GM18507 (cell line): ENCODE data around the gene C10orf105.
A peak's percentile ranks its signal among the peaks of the same experiment; 100 is the strongest.

Experiments used
- DNase-seq: peaks from one replicate; pipeline ENCODE4 v3.0.0; 2011; ENCODE audit warnings: low read depth; ENCODE audit not compliant: insufficient read length; ENCODE audit errors: extremely low spot score
- FAIRE-seq: peaks from 2 replicates; lab custom pipeline; 2011; peaks lifted over from hg19 to GRCh38; lab: Jason Lieb, UNC

The C10orf105 gene

DNA sequence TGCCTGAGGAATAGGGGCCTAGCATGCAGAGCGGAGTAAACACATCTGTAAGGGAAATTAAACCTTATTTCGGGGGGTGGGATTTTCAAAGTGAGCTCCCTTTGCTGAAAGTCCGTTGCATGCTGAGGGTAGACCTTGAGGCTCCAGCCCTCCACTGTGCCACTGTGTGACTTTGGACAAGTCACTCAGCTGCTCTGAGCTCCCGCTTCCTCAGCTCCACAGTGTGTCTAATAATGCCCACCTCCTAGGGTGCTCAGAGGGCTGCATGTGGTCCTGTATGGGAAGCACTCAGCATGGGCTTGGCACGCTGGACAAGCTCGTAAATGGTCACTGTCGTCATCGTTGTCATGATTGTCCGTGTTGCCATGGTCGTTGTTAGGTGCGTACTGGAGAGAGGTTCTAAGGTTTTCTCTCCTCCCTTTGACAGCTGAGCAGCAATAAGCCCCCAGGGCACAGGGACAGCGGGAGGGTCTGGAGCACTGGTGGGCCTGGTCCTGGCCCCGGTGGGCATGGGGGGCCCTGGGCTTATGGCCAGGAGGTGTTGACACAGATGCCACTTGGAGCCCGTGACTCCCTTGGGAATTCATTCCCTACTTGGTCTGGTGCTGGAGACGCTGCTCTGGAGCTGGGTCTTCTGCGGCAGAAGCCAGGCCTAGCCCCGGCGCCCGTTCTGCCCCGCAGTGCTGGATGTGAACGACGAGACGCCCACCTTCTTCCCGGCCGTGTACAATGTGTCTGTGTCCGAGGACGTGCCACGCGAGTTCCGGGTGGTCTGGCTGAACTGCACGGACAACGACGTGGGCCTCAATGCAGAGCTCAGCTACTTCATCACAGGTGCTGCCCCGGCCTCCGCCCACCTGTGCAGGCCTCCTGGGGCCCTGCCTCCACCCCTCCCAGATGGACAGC, 13.1 kb downstream of the C10orf105 start:
- FAIRE-seq = no peak
- no peak for DNase-seq

DNA sequence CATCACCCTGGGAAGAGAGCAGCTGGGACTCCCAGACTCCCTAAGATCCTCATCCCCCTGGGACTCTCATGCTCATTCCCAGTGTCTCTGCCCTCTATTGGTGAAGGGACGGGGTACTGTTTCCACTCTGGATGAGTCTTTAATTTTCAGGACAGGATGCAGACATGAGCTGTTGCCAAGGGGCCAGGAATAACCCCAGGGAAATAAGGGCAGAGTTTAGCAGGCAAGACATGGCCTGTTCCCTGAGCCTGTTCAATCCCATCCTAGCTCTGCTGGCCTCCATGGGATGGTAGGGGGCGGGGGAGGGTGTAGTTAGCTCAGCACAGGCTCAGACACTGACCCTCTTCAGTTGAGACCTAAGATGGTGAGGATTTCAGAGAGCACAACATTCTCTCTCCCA, 14.0 kb downstream of the C10orf105 start:
- FAIRE-seq (no peak), DNase-seq (no peak)

DNA sequence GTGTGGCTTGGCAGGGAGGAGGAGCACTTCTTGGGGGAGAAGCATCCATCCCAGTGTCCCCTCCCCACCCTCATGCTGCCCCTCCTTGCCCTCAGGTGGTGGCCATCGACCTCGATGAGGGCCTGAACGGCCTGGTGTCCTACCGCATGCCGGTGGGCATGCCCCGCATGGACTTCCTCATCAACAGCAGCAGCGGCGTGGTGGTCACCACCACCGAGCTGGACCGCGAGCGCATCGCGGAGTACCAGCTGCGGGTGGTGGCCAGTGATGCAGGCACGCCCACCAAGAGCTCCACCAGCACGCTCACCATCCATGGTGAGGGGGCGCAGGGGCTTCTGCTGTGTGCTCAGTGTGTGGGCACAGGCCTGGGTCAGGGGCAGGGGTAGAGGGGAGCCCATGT, 14.8 kb downstream of the C10orf105 start:
- DNase-seq = no peak
- FAIRE-seq = no peak

DNA sequence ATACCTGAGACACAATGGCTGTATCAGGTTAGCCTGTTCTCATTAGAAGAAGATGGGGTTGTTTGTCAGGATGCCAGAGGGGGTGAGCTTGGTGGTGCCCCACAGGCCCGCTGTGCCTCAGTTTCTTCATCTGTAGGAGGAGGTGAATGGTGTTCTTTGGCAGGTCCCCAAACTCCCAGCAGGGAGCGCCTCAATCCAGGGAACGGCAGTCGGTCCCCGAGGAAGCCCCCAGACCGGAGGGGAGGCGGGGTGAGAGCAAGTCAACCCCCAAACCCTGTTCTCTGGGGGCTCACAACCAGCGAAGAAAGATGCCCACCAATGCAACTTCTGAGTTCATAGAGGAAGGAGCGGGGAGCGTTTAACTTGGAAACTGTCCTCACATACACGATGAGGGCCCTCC, 16.0 kb downstream of the C10orf105 start:
- no peak for FAIRE-seq
- DNase-seq = no peak

DNA sequence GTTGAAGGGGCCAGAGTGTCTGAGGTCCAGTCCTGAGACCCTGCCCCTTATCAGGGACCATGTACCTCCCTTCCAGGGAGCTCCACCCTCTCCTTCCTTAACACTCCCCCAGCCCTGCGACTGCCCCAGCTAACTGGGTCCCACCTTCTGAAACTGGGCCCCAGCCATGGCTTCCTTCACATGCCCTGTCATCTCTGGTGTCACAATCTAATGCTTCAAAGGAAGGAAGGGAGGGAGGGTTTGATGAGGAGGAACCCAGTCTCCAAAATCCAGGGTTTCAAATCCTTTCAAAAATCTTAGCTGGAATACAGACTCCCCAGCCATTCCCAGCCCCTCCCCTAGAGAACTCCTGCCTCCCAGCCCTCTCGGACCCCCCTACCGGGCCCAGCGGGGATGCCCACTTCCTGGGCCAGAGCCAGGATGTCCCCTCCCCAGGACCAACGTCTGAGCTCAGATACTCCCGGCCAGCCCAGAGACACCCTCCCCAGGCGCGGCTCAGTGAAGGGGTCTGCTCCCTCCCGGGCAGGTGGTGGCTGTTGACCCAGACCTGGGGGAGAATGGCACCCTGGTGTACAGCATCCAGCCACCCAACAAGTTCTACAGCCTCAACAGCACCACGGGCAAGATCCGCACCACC, 18.0 kb downstream of the C10orf105 start:
- DNase-seq (no peak), FAIRE-seq (no peak)

DNA sequence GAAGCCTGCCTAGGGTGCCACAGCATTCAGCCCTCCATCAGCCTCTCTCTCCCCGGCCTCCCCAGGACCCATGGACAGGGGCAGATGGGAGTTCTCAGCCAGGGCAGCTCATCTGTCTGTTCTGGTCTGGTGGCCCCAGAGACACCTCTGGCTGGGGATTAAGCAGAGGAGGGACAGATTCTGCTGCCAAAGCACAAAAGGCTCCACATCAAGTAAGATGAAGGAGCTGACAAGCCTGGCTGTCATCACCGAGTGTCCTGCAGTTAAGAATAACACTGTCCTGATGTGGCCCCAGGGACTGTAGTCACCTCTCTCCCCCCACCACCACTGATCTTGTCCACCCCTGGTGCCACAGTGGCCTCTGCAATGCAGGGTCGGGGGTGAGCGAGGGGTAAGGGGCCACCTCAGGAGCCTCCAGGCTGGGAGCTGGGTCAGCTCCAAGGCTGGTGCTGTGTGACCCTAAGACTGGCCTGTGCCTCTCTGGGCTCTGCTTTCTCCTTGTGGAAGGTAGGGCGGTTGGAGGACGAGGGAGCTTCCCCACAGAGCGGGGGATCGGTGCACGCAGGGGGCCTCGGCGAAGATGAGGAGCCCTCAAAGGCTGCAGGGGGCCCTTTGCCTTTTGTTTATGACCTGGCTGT, 18.7 kb downstream of the C10orf105 start:
- DNase-seq (no peak), FAIRE-seq (no peak)

DNA sequence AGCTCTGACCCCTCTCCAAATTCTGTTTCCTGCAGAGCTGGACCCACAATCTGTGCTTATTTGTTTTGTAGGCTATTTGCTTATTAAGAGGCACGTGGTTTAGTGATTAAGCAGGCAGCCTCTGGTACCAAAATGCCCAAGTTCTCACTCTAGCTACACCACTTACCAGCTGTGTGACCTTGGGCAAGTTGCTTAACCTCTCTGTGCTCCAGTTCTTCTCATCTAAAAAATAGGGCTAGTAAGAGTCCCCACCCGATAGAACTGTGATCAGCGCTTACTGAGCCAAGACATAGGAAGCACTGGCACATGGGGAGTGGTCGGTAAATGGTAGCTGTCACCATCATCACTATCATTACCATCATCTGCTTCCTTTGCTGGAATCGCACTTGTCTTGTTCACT, 20.8 kb downstream of the C10orf105 start:
- FAIRE-seq (no peak), DNase-seq (no peak)

DNA sequence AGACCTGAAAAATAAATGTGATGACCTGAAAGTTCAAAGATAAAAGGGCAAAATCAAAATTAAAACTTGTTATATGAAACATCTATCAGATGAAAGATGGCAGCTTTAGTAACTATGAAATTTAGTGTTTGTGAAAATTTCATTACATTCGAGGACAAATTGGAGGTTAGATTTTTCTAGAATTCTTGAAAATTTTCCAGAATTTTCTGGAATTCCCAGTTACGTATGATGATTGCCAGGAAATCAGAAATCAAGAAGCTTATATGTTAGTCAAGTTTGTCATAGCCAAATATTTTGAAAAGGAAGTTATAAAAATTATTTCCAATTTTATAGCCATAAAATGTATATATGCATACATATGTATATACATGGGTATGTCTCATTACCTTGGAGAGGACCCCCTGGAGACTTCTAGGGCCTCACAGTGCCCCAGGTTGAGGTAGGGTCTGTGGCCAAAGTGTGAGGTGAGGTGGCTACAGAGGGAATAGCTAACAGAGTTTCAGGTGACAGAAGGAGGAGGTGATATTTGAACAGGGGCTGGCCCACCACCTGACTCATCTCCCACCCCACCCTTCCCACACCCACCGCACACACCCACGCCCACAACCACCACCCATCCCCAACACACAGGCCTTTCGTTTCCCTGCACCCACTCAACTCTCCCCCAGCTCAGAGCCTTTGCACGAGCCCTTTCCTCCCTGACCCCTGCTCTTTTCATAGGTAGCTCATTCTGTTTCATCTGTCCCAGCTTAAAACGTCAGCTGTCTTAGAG, 21.5 kb downstream of the C10orf105 start:
- FAIRE-seq (peak; percentile 76), DNase-seq (peak; percentile 48)

DNA sequence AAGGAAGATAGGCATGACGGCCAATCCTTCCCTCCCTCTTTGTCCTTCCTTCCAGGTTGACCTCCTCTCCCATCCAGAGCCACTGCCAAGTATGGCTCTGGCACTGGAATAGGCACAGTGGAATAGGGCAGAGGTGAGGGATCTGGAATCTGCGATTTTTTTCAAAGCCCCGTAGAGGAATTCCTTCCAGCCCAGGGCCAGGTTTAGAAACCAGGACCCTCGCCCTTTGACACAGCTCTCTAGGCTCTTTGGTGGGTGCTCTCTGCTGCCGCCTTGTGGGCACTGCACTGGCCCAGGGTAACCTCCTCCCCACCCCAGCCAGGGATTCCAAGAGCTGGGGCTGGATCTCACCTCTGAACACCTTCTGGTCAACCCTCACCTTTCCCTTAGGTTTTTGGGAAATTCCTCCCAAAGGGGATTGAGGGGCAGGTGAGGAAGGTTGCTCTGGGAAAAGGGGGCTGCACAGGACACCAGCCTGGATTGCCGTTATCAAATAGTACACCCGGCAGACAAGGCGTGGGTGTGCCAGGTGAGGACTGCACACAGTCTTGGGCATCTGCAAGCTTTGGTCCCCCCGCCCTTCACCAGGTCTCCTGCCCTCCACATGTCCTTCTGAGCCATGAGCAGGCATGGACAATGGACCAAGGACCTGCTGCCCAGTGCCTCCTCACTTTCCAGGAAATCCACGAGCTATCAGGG, 22.8 kb downstream of the C10orf105 start:
- peak; percentile 76 for FAIRE-seq

DNA sequence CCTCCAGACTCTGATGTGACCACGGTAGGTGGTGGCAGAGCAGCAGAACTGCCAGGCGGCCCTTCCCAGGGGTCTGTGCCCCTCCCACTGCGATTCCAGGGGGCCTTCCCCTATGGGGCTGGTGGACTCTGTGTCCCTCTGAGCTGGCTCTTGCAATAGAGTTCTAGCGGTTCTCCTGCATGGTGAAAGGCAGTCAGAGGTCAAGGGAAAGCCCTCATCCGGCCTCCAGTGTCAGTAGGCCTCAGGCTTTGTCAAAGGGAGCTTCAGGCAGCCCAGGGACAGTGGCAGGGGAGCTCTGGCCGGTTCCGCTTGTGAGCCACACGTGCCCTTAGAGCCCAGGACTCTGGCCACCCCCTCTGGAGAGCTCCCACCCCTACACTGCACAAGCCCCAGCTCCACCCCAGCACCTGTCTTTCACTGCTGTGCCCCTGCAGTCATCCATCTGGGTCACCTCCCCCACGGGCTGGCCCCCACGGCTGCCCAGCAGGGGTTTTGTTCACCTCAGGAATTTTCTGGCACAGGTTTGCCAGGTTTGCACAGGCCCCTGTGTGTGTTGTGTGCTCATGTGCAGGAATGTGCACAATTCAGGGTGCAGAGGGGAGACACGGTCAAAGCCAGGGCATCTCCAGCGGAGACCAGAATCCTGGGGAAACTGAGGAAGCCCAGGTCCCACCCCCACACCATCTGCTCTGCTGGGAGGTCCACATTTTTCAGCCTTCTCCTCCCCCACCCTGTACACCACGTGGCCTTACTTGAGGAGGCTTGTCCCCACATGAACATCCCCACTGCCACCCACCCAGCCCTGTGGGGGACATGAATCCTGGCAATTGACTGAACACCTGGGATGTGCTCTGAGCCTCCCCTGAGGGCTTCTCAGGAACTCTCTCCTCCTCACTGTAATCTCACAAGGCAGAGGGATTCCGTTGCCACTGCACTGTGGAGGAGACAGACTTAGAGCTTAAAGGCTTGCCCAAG, 23.8 kb downstream of the C10orf105 start:
- FAIRE-seq (no peak), DNase-seq (no peak)

More for the DNA sequence above, 22.8 kb downstream of the C10orf105 start:
- no peak for DNase-seq

DNA sequence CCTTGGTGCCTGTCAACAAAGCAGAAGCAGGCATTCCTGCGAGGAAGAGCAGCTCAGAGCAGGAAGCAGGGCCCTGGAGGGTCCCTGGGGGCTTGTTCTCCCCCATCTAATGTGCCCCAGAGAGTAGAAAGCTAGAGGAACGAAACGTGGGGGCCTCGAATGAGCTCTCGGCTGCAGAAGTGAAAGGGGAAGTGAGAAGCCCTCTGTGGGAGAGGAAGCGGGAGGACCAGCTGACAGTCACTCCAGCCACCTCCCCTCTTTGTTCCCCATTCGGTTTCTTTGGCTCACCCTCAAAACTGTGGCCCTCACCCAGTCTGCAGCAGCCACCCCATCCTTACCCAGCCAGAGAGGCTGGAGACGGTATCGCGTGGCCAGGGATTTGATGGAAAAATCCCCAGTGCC, 25.0 kb downstream of the C10orf105 start:
- DNase-seq (peak; percentile 84), FAIRE-seq (peak; percentile 99)

DNA sequence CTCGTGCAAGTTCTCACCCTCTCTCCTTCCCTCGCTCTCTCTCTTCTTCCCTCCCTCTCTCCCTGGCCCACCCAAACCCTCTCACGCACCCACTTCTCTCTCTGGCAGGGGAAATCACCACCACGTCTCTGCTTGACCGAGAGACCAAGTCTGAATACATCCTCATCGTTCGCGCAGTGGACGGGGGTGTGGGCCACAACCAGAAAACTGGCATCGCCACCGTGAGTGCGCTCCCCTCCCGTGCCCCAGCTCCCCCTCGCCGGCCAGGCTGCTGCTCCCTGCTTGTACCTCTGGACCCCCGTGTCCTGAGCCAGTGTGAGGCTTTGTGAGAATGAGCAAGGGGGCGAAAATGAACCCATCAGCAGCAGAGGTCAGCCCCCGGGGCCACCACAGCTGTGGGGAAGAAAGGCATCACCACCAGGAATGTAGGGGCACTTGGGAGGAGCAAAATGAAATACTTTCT, 25.5 kb downstream of the C10orf105 start:
- no peak for DNase-seq
- peak; percentile 51 for FAIRE-seq

DNA sequence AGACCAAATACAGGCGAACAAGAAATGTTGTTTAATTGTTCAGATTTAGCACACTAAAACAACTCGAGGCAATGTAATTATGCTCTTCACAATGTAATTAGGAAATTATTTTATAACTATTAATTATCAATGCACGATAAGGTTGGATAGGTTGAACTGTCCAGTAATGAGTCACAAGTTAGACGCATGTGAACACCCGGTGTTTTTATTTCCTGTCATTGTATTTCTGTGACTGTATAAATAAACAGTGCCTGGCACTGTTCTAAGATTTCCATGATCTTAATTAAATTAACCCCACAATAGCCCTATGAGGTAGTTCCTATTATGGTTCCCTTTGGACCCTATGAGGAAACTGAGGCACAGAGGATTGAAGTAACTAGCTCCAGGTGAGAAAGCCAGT, 26.2 kb downstream of the C10orf105 start:
- no peak for FAIRE-seq
- no peak for DNase-seq

DNA sequence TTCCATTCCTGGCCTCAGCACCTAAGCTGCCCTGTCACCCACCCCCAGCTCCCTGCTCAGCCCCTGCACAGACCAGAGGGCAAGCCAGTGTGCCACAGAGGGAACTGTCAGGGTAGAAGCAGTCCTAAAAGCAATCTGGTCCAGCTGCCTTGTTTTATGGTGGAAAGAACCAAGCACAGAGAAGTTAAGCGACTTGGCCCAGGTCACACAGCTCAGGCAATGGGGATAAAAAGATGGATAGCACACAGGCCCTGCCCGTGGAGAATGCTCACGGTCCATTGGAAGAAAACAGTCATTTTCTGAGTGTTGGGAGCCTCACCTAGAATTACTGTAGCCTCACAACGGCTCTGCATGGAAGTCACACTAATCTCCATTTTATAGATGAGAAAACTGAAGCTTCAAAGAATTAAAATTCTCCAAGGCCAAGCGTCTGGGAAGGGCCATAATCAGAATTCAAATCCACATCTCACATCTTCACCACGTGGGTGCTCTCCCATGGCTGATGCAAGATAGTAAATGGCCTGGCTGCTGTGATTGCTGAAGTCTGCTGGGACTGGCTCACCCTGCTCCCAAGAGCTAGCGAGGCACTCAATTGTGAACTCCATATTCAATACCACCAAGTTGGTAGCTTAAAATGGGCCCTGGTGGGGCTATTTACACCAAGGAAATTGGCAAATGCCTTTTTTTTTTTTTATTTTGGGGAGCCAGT, 26.8 kb downstream of the C10orf105 start:
- DNase-seq (no peak), FAIRE-seq (no peak)

DNA sequence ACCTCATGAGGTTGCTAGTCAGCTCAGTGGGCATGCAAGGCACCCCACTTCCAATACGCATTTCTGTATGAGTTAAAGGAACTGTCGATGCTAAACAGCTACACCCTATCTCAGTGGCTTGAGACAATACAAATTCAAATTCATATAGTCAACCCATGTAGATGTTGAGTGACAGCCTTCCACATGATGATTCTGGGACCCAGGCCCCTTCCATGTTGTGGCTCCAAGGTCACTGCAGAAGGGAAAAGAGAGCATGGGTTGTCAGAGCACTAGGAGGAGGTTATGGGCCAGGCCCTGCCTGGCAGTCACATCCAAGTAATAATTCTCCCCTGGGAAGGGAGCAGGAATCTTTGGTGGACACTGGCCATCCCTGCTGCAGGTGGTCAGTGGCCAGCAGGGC, 28.2 kb downstream of the C10orf105 start:
- FAIRE-seq (no peak), DNase-seq (no peak)

DNA sequence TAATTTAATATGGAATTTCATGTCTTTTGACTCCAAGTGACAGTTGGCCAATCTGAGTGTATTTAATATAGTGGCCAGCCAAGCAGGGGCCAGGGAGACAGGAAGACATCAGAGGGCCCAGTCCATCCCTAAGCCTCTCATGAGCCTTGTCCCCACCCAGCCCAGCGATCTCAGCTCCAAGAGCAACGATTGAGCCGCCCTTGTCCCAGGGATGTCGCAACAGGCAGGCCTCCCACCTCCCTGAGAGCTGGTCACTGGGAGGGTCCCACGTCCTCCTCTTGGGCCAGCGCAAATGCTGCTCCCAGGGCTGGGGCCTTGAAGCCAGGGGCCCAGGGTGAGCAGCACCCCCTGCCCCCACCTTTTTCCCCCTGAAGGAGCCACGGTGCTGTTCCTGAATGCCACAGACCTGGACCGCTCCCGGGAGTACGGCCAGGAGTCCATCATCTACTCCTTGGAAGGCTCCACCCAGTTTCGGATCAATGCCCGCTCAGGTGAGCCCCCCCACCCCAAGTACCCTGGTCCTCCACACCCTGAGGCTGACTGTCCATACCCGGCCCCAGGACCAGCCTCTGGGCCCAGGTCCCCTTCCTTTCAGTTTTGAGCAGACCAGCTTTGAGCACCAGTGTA, 29.4 kb downstream of the C10orf105 start:
- FAIRE-seq (no peak), DNase-seq (no peak)

DNA sequence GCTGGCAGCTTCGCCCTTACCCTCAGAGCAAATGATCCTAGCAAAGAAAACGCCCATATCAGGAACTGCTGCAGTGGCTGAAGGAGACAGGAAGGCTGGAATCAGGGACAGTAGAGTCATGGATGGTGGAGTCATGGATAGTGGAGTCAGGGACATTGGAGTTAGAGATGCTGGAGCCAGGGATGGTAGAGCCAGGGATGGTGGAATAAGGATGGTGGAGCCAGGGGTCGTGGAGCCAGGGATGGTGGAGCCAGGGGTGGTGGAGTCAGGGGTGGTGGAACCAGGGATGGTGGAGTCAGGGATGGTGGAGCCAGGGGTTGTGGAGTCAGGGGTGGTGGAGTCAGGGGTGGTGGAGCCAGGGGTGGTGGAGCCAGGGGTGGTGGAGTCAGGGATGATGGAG, 31.3 kb downstream of the C10orf105 start:
- no peak for DNase-seq

More for the DNA sequence above, 31.3 kb downstream of the C10orf105 start:
- FAIRE-seq = no peak
